Natural killer cell treated with Interleukin-12 subunit alpha and Interleukin-12 subunit beta and Interleukin-15 and Interleukin-18, amount 100 ng/mL, for 72 hours (primary cell): ENCODE measurements around the gene CTNNBIP1. TPM values are rescaled to one million over a fixed set of nuclear protein-coding genes. Genes with fewer than 3 reads are reported as not detected.

Experiments used
- ATAC-seq, 2 donors: fragments of 150-1000 bp; cut with Tn5 transposase in 1 of 2; sonication (Bioruptor Pico), chemical (Tn5 transposase) in 1 of 2; 2 replicates each; pipeline ENCODE4 v1.10.0; 2021
- DNase-seq: peaks from one replicate; pipeline ENCODE4 v3.0.0; 2022; ENCODE audit warnings: low spot score
- H3K27ac Mint-ChIP-seq, 2 donors: 1 replicate in 1 of 2; 2 replicates in 1 of 2; pipeline ENCODE4 v1.8.0; 2022; ENCODE audit warnings: mixed read lengths in 2 of 2, mild to moderate bottlenecking in 1 of 2, moderate library complexity in 1 of 2
- H3K27me3 Mint-ChIP-seq, 2 donors: 1 replicate in 1 of 2; 2 replicates in 1 of 2; pipeline ENCODE4 v1.8.0; 2022; ENCODE audit warnings: mixed read lengths in 2 of 2
- H3K36me3 Mint-ChIP-seq: one replicate; pipeline ENCODE4 v1.8.0; 2022; ENCODE audit warnings: mixed read lengths
- H3K4me1 Mint-ChIP-seq, 2 donors: 1 replicate in 1 of 2; 2 replicates in 1 of 2; pipeline ENCODE4 v1.8.0; 2022; ENCODE audit warnings: low read depth in 2 of 2, mixed read lengths in 2 of 2, mild to moderate bottlenecking in 1 of 2
- H3K4me3 Mint-ChIP-seq: one replicate; pipeline ENCODE4 v1.8.0; 2022; ENCODE audit warnings: mixed read lengths
- H3K9me3 Mint-ChIP-seq: 2 replicates; pipeline ENCODE4 v1.8.0; 2022; ENCODE audit warnings: mixed read lengths
- total RNA-seq, 2 donors: library from RNA; stranded (reverse); gene quantifications; one replicate each; pipeline ENCODE4 v1.2.3, GENCODE V29; 2022

CTNNBIP1 gene
- total RNA-seq, 2 donors from 2014 or later: 12.5 to 18.7 TPM

GRCh38 chr1:9838946-9839345, 71.1 kb downstream of the CTNNBIP1 start:
- no peak overlapping the region for H3K4me3 Mint-ChIP-seq
- H3K27me3 Mint-ChIP-seq: no peaks in the 10 kb centered on the region
- DNase-seq: no peak
- H3K27ac Mint-ChIP-seq: no peak overlapping the region
- no peaks in the 10 kb centered on the region for H3K9me3 Mint-ChIP-seq
- peaks cover 0 to 6% of the 10 kb centered on the region in 2 donors for H3K4me1 Mint-ChIP-seq
- ATAC-seq: no peak
- H3K36me3 Mint-ChIP-seq: no peaks in the 10 kb centered on the region

GRCh38 chr1:9836632-9836960, 73.5 kb downstream of the CTNNBIP1 start:
- Mint-ChIP-seq H3K4me3 (no peak overlapping the region), H3K27ac (no peak overlapping the region), H3K27me3 (no peaks in the 10 kb centered on the region), H3K4me1 (peaks cover 4 to 11% of the 10 kb centered on the region in 2 donors), H3K9me3 (no peaks in the 10 kb centered on the region), H3K36me3 (no peaks in the 10 kb centered on the region)
- no peak for ATAC-seq
- DNase-seq: no peak

- Mint-ChIP-seq H3K4me3 (no peak overlapping the region), H3K27me3 (no peaks in the 10 kb centered on the region), H3K4me1 (peaks cover 4 to 11% of the 10 kb centered on the region in 2 donors), H3K36me3 (no peaks in the 10 kb centered on the region), H3K27ac (no peak overlapping the region), H3K9me3 (no peaks in the 10 kb centered on the region)
- no peak for DNase-seq
- no peak for ATAC-seq
Measured at GRCh38 chr1:9835758-9836631, 74.1 kb downstream of the CTNNBIP1 start.

- DNase-seq: no peak
Measured at GRCh38 chr1:9835404-9835757, 74.7 kb downstream of the CTNNBIP1 start.

GRCh38 chr1:9833632-9834031, 76.4 kb downstream of the CTNNBIP1 start:
- Mint-ChIP-seq H3K4me3 (no peak overlapping the region), H3K4me1 (peaks cover 4 to 11% of the 10 kb centered on the region in 2 donors), H3K27me3 (no peaks in the 10 kb centered on the region), H3K36me3 (no peaks in the 10 kb centered on the region), H3K27ac (no peak overlapping the region), H3K9me3 (no peaks in the 10 kb centered on the region)
- ATAC-seq (no peak), DNase-seq (no peak)

More at GRCh38 chr1:9835404-9835757, 74.7 kb downstream of the CTNNBIP1 start:
- Mint-ChIP-seq H3K4me1 (peaks cover 4 to 11% of the 10 kb centered on the region in 2 donors), H3K4me3 (no peak overlapping the region), H3K27me3 (no peaks in the 10 kb centered on the region), H3K9me3 (no peaks in the 10 kb centered on the region), H3K27ac (no peak overlapping the region), H3K36me3 (no peaks in the 10 kb centered on the region)
- no peak for ATAC-seq

- Mint-ChIP-seq H3K36me3 (no peaks in the 10 kb centered on the region), H3K4me1 (peaks cover 22 to 24% of the 10 kb centered on the region in 2 donors), H3K27me3 (no peaks in the 10 kb centered on the region), H3K4me3 (no peak overlapping the region), H3K27ac (no peak overlapping the region), H3K9me3 (no peaks in the 10 kb centered on the region)
- no peak for ATAC-seq
- no peak for DNase-seq
Measured at GRCh38 chr1:9827558-9828185, 82.4 kb downstream of the CTNNBIP1 start.

GRCh38 chr1:9826616-9827015, 83.5 kb downstream of the CTNNBIP1 start:
- Mint-ChIP-seq H3K36me3 (no peaks in the 10 kb centered on the region), H3K27me3 (no peaks in the 10 kb centered on the region), H3K4me3 (no peak overlapping the region), H3K9me3 (no peaks in the 10 kb centered on the region), H3K4me1 (peaks cover 31 to 32% of the 10 kb centered on the region in 2 donors), H3K27ac (no peak overlapping the region)
- ATAC-seq (no peak), DNase-seq (no peak)

- peak overlapping the region; percentile 19 to 26 for H3K27ac Mint-ChIP-seq
- no peaks in the 10 kb centered on the region for H3K9me3 Mint-ChIP-seq
- H3K36me3 Mint-ChIP-seq: no peaks in the 10 kb centered on the region
- H3K4me3 Mint-ChIP-seq: peak overlapping the region; percentile 55
- H3K27me3 Mint-ChIP-seq: no peaks in the 10 kb centered on the region
- no peak for ATAC-seq
- H3K4me1 Mint-ChIP-seq: peaks cover 31 to 32% of the 10 kb centered on the region in 2 donors
- DNase-seq: no peak
Measured at GRCh38 chr1:9826087-9826486, 84.0 kb downstream of the CTNNBIP1 start.

GRCh38 chr1:9825093-9826074, 84.7 kb downstream of the CTNNBIP1 start:
- Mint-ChIP-seq H3K4me1 (peaks cover 34 to 36% of the 10 kb centered on the region in 2 donors), H3K27ac (peak overlapping the region; percentile 19 to 26), H3K4me3 (peak overlapping the region; percentile 55), H3K36me3 (no peaks in the 10 kb centered on the region), H3K9me3 (no peaks in the 10 kb centered on the region), H3K27me3 (no peaks in the 10 kb centered on the region)
- DNase-seq (no peak), ATAC-seq (peak in 1 of 2 donors; percentile 1)

GRCh38 chr1:9824702-9825089, 85.4 kb downstream of the CTNNBIP1 start:
- H3K27me3 Mint-ChIP-seq: no peaks in the 10 kb centered on the region
- H3K4me3 Mint-ChIP-seq: peak overlapping the region; percentile 55
- no peaks in the 10 kb centered on the region for H3K9me3 Mint-ChIP-seq
- ATAC-seq (no peak), DNase-seq (no peak)
- H3K36me3 Mint-ChIP-seq: no peaks in the 10 kb centered on the region
- peaks cover 34 to 37% of the 10 kb centered on the region in 2 donors for H3K4me1 Mint-ChIP-seq
- peak overlapping the region in 1 of 2 donors; percentile 19 for H3K27ac Mint-ChIP-seq

- Mint-ChIP-seq H3K27me3 (no peaks in the 10 kb centered on the region), H3K4me3 (peak within 1 kb of the TSS; percentile 92), H3K9me3 (no peaks in the 10 kb centered on the region), H3K4me1 (peaks cover 34 to 37% of the 10 kb centered on the region in 2 donors), H3K36me3 (no peaks in the 10 kb centered on the region), H3K27ac (peak within 1 kb of the TSS; percentile 47 to 74)
- DNase-seq (peak; percentile 92), ATAC-seq (peak; percentile 91 to 94)
Measured at GRCh38 chr1:9823943-9824701, 85.9 kb downstream of the CTNNBIP1 start, which contains the start of gene CLSTN1. Gene CLSTN1 (minus strand): TSS chr1:9823965. CDS start chr1:9823733, 232 bp downstream.

- Mint-ChIP-seq H3K4me1 (peaks cover 34 to 37% of the 10 kb centered on the region in 2 donors), H3K9me3 (no peaks in the 10 kb centered on the region), H3K36me3 (no peaks in the 10 kb centered on the region), H3K4me3 (peak overlapping the region; percentile 55), H3K27me3 (no peaks in the 10 kb centered on the region), H3K27ac (no peak overlapping the region)
- ATAC-seq (peak; percentile 59 to 61), DNase-seq (no peak)
Measured at GRCh38 chr1:9823693-9823942, 86.5 kb downstream of the CTNNBIP1 start.
